GM21381 (cell line): ENCODE measurements around the gene ACOD1.
"Not testable (repeated sequence)": the region's sequence is repeated elsewhere in the genome, so short reads cannot be mapped to it uniquely, and the experiment has no call there.

Source experiments
- ATAC-seq: cut with Tn5 transposase; IDR thresholded peaks from one replicate; pipeline ENCODE4 v1.9.1; 2021; ENCODE audit warnings: mild to moderate bottlenecking, moderate library complexity; ENCODE audit not compliant: unreplicated experiment

ACOD1 gene

DNA sequence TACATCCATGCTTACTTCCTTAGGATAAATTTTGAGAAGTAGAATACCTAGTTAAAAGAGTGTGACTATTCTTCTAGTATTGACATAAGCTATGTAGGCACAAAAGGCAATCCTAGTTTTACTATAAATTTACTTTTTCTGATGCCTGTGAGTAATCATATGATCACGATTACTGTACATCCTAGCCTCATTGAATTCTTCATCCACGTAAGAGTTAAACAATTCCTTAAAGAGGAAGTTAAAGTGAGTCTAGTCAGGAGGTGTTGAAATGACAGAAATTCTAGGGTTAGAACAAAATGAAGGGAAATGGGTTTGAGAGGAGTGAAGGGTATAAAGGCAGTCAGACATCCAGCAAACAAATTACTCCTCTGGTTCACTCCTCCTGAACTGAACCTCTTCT, at the start of gene ACOD1:
Gene ACOD1, plus strand, starts transcription at position 363 of the 400 bp plus-strand sequence. CDS start 48 bp downstream, outside the sequence.
- no peak for ATAC-seq

DNA sequence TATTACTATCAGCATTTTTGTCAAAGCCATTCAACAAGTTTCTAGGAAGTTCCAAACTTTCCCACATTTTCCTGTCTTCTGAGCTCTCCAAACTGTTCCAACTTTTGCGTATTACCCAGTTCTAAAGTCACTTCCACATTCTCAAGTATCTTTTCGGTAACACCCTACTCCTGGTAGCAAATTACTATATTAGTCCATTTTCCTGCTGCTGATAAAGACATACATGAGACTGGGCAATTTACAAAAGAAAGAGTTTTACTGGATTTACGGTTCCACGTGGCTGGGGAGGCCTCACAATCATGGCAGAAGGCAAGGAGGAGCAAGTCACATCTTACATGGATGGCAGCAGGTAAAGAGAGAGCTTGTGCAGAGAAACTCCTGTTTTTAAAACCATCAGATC, 49.2 kb upstream of the ACOD1 start:
- ATAC-seq: not testable (repeated sequence)

DNA sequence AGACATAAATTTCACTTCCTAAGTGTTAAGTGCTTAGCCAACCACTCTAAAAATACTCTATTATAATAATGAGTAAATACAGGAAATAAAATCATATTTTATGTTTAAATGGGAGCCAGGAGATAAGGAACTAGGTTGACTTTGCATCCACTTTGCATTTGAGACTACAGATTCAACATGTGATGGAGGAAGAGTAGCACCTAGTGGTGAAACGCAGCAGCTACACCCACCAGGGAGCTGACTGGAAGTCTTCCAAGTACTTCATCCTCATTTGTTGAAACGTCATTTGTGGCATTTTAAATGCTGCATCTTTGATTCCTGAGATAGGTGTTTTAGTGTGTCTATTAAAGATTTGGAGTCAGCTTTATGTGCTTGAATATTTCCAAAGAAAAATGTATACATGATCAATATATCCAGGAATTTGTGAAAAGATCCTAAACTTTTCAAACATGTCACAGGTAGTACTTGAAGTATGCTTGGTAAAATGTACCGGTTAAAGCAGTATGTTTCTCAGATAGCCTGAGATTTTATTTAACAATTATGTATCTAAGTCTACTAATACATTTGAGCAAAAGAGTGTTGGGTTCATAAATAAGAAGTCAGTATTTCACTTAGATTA, 44.7 kb upstream of the ACOD1 start:
- peak; percentile 95 for ATAC-seq

DNA sequence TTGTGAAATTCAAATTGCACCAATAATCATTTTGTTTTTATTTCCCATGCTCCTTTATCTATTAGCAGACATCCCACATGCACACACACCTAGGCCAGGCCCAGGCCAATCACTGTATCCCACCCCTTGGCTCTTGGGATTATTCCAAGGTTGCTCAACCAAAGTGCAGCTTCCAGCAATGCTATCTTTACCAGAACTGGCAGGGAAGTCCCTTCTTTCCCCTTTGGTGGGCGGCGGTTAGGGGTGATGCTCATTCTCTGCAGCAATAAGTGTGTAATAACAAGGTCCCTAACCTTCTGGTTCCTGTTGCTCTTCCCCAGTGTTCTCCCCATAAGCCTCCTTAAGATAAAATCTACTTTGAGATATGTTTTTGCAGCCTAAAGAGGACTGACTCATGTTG, 43.8 kb upstream of the ACOD1 start:
- ATAC-seq: no peak

DNA sequence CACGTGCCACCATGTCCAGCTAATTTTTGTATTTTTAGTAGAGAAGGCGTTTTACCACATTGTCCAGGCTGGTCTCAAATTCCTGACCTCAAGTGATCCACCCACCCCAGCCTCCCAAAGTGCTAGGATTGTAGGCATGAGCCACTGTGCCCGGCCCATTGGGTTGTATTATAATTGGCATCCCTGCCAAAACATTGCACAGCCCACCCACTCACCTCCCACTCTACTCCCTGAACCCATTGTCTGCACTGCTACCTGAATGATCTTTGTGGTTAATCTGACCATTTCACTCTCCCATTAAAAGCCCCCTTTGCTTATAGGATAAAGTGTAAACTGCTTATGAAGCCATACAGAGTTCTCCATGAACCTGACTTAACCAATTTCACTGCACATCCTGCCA, 35.8 kb upstream of the ACOD1 start:
- no peak for ATAC-seq

DNA sequence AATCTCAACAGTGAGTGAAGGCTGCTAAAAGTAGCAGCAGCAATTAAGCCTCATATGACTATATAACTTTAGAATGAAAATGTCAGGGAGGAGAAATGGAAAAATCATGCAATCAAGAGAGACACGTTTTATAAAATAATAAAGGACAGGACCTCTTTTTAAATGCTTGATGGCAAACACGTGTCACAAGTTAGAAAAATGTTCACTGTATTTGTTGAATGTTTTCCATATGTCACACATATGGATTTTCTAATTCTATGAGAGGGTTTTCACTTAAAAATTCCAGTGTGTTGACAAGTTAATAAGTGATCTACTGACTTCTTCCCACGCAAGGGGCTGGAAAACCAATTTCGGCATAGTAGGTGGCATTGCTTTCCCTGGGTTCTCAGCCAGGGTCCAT, 34.4 kb upstream of the ACOD1 start:
- ATAC-seq: no peak

DNA sequence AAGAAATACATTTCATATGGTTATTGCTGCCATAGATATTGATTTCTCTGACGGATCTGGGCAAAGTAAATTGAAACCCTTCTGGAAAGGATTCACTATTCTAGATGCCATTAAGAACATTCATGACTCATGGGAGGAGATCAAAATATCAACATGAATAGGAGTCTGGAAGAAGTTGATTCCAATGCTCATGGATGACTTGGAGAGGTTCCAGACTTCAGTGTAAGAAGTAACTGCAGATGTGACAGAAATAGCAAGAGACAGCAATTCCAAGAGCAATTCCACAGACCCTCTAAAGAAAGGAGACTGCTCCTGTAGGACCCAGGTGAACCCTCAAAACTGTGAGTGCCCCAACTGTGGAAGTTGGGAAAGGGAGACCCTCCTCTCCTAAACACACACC, 31.2 kb upstream of the ACOD1 start:
- no peak for ATAC-seq

DNA sequence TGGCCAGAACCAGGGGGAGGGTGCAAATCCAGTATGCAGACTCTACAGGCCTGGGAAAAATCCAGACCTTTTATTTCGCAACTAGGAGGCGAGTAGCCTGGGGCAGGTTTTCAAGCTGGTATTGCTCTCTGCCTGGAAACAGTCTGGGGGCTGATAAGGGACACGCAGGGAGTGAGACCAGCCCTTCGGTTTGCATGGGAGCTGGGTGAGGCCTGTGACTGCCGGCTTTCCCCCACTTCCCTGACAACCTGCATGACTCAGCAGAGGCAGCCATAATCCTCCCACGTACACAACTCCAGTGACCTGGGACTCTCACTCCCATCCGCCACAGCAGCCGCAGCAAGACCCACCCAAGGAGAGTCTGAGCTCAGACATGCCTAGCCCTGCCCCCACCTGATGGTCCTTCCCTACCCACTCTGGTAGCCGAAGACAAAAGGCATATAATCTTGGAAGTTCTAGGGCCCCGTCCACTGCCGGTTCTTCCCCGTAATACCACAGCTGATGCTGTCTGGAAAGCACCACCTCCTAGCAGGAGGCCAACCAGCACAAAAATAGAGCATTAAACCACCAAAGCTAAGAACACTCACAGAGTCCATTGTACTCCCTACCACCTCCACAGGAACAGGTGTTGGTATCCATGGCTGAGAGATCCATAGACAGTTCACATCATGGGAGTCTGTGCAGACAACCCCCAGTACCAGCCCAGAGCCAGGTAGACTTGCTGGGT, 30.4 kb upstream of the ACOD1 start:
- ATAC-seq: not testable (repeated sequence)

DNA sequence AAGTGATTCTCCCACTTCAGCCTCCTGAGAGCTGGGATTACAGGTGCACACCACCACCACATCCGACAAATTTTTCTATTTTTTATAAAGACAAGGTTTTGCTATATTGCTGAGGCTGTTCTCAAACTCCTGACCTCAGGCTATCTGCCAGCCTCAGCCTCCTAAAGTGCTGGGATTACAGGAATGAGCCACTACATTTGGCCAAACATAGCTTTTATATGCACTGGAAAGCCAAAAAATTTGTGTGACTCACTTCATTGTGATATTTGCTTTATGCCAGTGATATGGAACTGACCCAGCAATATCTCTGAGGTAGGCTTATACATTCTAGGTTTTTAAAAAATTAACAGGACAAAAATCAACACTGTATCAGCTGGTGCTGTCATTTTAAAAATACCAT, 26.8 kb upstream of the ACOD1 start:
- ATAC-seq: no peak

DNA sequence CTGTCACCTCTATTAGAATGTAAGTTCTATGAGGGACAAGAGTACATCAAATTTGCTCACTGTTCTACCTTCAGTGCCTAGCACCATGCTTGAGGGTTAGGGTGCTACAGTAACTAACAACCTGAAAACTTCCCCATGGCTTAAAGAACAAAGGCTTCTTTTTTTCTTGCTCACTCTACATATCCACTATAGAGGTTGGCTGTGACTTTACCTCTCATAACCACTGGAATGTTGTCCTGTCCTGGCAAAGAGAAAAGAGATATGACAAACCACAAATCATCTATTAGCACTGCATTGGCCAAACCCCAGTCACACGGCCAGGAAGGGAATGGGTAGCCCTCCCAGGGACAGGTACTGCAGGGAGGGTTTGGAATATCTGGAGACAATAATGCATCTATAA, 23.2 kb upstream of the ACOD1 start:
- ATAC-seq: no peak

DNA sequence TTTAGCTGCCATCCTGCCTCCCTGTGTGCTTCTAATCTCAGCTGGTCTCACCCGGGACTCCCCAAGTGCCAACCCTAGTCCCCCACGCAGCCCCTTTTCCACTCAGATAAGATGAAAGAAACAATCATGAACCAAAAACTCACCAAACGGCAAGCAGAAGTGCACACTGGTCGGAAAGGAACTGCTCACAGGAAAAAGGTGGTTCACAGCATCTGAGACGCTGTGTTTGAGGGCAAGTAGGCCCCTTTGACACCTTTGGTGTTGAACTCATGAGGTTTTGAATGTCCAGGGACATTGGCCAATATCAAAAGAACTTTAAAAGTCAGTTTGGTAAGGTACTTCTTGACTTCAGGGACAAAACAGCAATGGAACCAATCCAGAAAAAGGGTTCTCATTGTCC, 20.4 kb upstream of the ACOD1 start:
- ATAC-seq: no peak

DNA sequence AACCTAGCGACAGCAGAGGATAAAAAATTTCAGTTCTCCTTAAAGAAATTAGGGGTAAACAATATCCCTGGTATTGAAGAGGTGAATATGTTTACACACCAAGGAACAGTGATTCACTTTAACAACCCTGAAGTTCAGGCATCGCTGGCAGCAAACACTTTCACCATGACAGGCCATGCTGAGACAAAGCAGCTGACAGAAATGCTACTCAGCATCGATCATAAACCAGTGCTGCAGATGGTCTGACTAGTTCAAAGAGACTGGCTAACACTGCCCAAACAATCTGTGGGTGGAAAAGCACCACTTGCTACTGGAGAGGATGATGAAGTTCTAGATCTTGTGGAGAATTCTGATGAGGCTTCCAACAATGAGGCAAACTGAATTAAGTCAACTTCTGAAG, 19.9 kb upstream of the ACOD1 start:
- no peak for ATAC-seq

DNA sequence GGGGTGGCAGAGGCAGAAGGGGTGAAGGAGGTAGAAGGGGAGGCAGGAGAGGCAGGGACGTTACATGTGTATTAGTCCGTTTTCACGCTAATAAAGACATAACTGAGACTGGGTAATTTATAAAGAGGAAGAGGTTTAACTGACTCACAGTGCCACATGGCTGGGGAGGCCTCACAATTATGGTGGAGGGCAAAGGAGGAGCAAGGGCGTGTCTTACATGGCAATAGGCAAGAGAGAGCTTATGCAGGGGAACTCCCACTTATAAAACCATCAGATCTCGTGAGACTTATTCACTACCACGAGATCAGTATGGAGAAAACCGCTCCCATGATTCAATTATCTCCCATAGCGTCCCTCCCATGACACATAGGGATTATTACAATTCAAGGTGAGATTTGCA, 19.0 kb upstream of the ACOD1 start:
- no peak for ATAC-seq

DNA sequence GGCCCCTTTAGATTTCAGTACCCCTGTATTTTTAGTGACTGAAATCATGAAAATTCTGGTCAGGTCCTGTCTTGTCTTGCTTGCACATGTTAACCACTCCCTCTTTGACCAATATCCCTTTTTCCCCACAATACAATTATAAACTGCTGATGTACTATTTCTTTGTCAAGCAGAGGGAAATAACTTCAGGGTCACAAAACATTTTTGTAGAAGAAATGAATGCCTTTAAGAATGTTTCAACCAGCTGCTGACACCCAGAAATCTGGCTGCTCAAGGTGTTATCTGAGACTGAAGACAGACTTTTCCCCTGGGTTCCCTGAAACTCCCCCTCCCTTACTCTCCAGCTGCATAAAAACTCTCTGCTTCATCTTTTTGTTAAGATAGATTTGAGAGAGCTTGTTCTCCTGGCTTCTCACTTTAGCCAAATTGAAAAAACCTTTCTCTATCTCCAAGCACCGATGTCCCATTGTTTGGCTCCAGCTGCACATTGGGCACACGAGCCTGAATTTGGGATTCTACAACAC, 18.4 kb upstream of the ACOD1 start:
- ATAC-seq: no peak

DNA sequence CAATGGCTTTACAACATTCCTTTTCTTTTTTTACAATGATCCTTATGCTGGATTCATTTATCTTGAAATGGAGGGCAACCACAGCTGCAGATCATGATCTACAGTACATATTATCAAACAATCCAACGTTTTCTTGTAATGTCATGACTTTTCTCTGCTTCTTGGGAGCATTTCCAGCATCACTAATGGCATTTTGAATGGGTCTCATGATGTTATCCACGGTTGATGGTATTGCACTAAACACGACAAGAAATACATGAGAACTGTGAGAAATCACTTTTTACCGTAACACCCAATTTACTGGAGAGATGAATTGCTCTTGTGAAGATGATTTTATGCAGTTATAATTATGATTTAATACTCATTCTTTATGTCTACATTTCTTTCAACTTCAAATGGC, 16.2 kb upstream of the ACOD1 start:
- no peak for ATAC-seq

DNA sequence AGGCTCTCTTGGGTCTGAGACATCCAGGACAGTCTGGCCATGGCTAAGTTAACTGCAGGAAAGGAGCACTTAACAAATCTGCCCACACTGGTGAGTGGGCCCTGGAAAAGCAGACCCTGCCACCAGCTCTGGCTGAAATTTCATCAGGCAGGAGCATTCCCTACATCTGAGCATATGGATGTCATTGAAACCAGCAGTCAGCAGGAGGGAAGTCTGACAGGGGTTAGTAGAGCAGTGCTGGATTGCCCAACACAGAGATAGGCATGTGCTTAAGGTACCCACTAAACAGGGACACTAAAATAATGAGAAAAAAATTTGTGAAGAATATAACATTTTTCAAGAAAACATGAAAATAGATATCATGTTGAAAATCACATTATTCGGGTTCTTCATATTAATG, 13.6 kb upstream of the ACOD1 start:
- no peak for ATAC-seq

DNA sequence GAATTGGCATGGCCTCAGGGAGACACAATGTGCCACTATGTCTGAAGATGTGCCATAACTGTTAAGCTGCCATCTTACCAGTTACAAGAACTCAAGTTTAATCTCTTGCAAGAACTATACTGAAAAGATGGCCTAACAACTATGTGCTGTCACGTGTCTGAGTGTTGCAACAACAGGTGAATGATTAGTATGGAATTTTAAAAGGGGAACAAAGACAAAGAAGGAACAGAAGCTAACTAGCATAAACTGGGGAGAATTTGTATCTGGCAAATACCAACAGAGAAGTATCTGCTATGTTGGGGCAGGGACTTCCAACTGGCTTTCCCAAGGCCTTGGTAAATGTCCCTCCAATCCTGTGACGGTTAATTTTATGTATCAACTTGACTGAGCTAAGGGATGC, 11.5 kb upstream of the ACOD1 start:
- ATAC-seq: no peak

DNA sequence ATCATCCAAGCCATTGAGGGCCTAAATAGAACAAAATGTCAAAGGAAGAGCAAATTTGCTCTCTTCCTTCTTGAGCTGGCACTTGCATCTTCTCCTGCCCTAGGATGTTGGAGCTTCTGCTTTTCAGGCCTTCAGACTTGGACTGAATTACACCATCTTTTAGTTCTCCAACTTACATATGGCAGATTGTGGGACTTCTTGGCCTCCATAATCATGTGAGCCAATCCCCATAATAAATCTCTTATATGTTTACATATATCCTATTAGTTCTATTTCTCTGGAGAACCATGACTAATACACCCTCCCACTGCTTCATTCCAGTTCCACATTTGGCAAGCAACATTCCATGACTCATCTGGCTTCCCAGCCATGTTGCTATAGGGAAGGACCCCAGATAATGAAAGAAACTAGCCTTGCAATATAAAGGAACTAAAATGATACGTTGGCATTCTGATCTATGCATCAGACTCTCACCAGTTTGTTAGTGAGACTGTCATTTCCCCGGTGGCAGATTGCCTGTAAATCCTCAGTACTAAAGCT, 11.0 kb upstream of the ACOD1 start:
- no peak for ATAC-seq

DNA sequence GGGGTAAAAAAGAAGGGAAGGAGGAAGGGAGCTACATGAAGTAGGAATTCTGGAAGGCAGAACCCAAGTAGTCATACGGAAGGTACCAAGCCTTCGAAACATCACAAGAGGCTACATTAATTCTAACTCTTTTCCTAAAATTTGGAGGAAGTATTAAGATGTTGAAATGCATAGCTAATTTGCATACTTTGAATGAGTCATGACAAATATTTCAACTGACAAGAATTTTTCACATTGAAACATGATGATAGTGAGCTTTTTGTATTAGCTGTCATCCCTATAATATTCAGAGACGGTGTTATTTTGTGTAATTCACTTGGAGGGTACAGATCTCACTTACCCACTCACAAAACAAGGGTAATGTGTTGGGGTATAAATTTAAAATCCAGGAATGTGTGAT, 9.1 kb upstream of the ACOD1 start:
- ATAC-seq: no peak

DNA sequence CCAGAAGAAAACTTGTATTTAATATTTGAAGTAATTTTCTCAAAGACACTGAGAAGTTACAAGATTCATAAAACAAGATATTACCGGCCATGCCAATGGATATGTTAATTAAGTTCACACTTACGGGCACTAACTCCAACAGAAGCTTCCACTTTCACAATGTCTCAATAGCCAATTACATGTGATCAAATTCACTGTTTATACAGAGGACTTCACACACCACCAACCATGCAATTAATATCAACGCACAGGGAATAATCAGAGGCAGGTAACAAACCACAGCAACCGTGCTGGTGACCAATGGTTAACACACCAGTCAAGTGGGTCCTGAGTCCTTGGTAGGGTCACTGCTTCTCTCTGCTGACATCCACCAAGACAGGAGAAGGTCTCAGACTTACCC, 5.9 kb upstream of the ACOD1 start:
- no peak for ATAC-seq

DNA sequence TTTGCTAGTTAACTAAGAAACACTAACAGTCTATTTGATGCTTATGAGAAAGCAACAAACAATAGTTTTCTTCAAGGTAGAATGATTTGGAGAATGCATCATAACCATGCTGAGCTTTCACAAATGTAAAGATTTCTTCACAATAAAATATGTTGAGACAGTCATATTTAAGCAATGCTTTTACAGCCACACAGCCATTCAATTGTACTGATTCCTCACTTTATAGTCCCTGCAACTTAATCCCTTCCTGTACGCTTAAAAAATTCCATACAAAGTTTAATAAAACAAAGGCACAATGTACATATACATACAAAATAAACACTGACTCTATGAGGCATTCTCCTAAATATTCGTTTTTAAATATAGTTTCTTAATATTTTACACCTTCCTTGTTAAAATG, 4.7 kb upstream of the ACOD1 start:
- ATAC-seq: no peak

DNA sequence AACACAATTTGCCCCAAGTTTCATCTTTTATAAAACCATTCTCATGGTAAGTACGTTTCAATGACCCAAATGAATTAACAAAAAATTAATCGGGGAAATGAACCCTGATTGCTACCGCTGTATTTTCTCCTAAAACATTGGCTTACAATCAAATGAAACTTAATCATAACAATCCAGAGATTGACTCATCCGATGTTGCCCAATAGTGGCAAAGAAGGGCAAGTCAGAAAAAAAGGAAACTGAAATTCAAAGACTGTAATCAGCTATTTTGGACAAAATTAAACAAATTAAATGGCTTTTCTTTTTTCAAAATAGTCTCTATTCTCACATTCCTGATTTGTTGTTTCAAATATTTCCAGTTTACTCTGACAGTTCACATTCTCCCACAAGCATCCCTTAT, 3.9 kb upstream of the ACOD1 start:
- ATAC-seq: no peak
